HEK293 (cell line): ENCODE measurements around the gene AHCY.

Experiments used
- FEZF1 ChIP-seq: fragments of 450-650 bp; formaldehyde crosslinking; IDR thresholded peaks from 2 replicates; pipeline ENCODE4 v1.5.1; 2016; ENCODE audit warnings: missing biosample characterization, missing genetic modification characterization
- GFI1B ChIP-seq: fragments of 450-650 bp; formaldehyde crosslinking; IDR thresholded peaks from 2 replicates; pipeline ENCODE4 v1.5.1; 2016; ENCODE audit warnings: missing biosample characterization, missing genetic modification characterization
- HOXC10 ChIP-seq: sonication (generic); formaldehyde crosslinking; IDR thresholded peaks from 2 replicates; pipeline ENCODE4 v1.8.1; 2023; ENCODE audit warnings: mild to moderate bottlenecking, missing genetic modification reagents
- PBX3 ChIP-seq: sonication (generic); formaldehyde crosslinking; IDR thresholded peaks from 2 replicates; pipeline ENCODE4 v1.8.1; 2022; ENCODE audit warnings: mild to moderate bottlenecking, moderate library complexity, missing genetic modification reagents
- SCRT2 ChIP-seq: fragments of 450-650 bp; formaldehyde crosslinking; IDR thresholded peaks from 2 replicates; pipeline ENCODE4 v1.5.1; 2016; ENCODE audit warnings: missing biosample characterization, missing genetic modification characterization
- ZFHX2 ChIP-seq: fragments of 450-650 bp; formaldehyde crosslinking; conservative IDR thresholded peaks from 2 replicates; pipeline ENCODE4 v1.5.1; 2016; ENCODE audit warnings: missing biosample characterization, missing genetic modification characterization
- ZFP37 ChIP-seq: fragments of 450-650 bp; formaldehyde crosslinking; IDR thresholded peaks from 2 replicates; pipeline ENCODE4 v1.5.1; 2016; ENCODE audit warnings: missing biosample characterization, missing genetic modification characterization
- ZNF132 ChIP-seq: fragments of 450-650 bp; formaldehyde crosslinking; IDR thresholded peaks from 2 replicates; pipeline ENCODE4 v1.5.1; 2017; ENCODE audit warnings: missing biosample characterization, missing genetic modification characterization, borderline replicate concordance
- ZNF133 ChIP-seq: fragments of 450-650 bp; formaldehyde crosslinking; IDR thresholded peaks from 2 replicates; pipeline ENCODE4 v1.5.1; 2016; ENCODE audit warnings: missing biosample characterization, missing genetic modification characterization
- ZNF140 ChIP-seq: fragments of 450-650 bp; formaldehyde crosslinking; IDR thresholded peaks from 2 replicates; pipeline ENCODE4 v1.5.1; 2016; ENCODE audit warnings: missing biosample characterization, missing genetic modification characterization
- ZNF146 ChIP-seq: fragments of 450-650 bp; formaldehyde crosslinking; IDR thresholded peaks from 2 replicates; pipeline ENCODE4 v1.5.1; 2016; ENCODE audit warnings: missing biosample characterization, missing genetic modification characterization
- ZNF157 ChIP-seq: fragments of 450-650 bp; formaldehyde crosslinking; IDR thresholded peaks from 2 replicates; pipeline ENCODE4 v1.5.1; 2016; ENCODE audit warnings: missing biosample characterization, missing genetic modification characterization
- ZNF19 ChIP-seq: fragments of 450-650 bp; formaldehyde crosslinking; IDR thresholded peaks from 2 replicates; pipeline ENCODE4; 2016; ENCODE audit warnings: missing biosample characterization, missing genetic modification characterization, low read depth
- ZNF214 ChIP-seq: fragments of 450-650 bp; formaldehyde crosslinking; IDR thresholded peaks from 2 replicates; pipeline ENCODE4 v1.5.1; 2017; ENCODE audit warnings: missing biosample characterization, mild to moderate bottlenecking, missing genetic modification characterization, borderline replicate concordance
- ZNF223 ChIP-seq: fragments of 450-650 bp; formaldehyde crosslinking; IDR thresholded peaks from 2 replicates; pipeline ENCODE4 v1.5.1; 2016; ENCODE audit warnings: missing biosample characterization, missing genetic modification characterization
- ZNF26 ChIP-seq: fragments of 450-650 bp; formaldehyde crosslinking; IDR thresholded peaks from 2 replicates; pipeline ENCODE4 v1.5.1; 2016; ENCODE audit warnings: missing biosample characterization, missing genetic modification characterization
- ZNF280C ChIP-seq: fragments of 450-650 bp; formaldehyde crosslinking; IDR thresholded peaks from 2 replicates; pipeline ENCODE4 v1.5.1; 2016; ENCODE audit warnings: missing biosample characterization, missing genetic modification characterization
- ZNF335 ChIP-seq: fragments of 450-650 bp; formaldehyde crosslinking; conservative IDR thresholded peaks from 2 replicates; pipeline ENCODE4 v1.5.1; 2016; ENCODE audit warnings: missing biosample characterization, missing genetic modification characterization
- ZNF394 ChIP-seq: fragments of 450-650 bp; formaldehyde crosslinking; IDR thresholded peaks from 2 replicates; pipeline ENCODE4 v1.5.1; 2016; ENCODE audit warnings: missing biosample characterization, missing genetic modification characterization, mild to moderate bottlenecking, moderate library complexity, borderline replicate concordance
- ZNF488 ChIP-seq: fragments of 450-650 bp; formaldehyde crosslinking; IDR thresholded peaks from 2 replicates; pipeline ENCODE4 v1.5.1; 2016; ENCODE audit warnings: missing biosample characterization, missing genetic modification characterization
- ZNF530 ChIP-seq: fragments of 450-650 bp; formaldehyde crosslinking; IDR thresholded peaks from 2 replicates; pipeline ENCODE4 v1.5.1; 2016; ENCODE audit warnings: low read depth, missing biosample characterization, missing genetic modification characterization
- ZNF544 ChIP-seq: fragments of 450-650 bp; formaldehyde crosslinking; IDR thresholded peaks from 2 replicates; pipeline ENCODE4 v1.5.0; 2017; ENCODE audit warnings: missing biosample characterization, missing genetic modification characterization
- ZNF558 ChIP-seq: fragments of 450-650 bp; formaldehyde crosslinking; IDR thresholded peaks from 2 replicates; pipeline ENCODE4 v1.5.1; 2016; ENCODE audit warnings: missing biosample characterization, missing genetic modification characterization
- ZNF610 ChIP-seq: fragments of 450-650 bp; formaldehyde crosslinking; IDR thresholded peaks from 2 replicates; pipeline ENCODE4 v1.5.1; 2016; ENCODE audit warnings: missing biosample characterization, missing genetic modification characterization, borderline replicate concordance
- ZNF621 ChIP-seq: fragments of 450-650 bp; formaldehyde crosslinking; IDR thresholded peaks from 2 replicates; pipeline ENCODE4 v1.5.1; 2017; ENCODE audit warnings: missing biosample characterization, missing genetic modification characterization
- ZNF623 ChIP-seq: fragments of 450-650 bp; formaldehyde crosslinking; IDR thresholded peaks from 2 replicates; pipeline ENCODE4 v1.5.1; 2016; ENCODE audit warnings: missing biosample characterization, missing genetic modification characterization
- ZNF624 ChIP-seq: fragments of 450-650 bp; formaldehyde crosslinking; IDR thresholded peaks from 2 replicates; pipeline ENCODE4 v1.5.1; 2017; ENCODE audit warnings: missing biosample characterization, missing genetic modification characterization
- ZNF654 ChIP-seq: fragments of 450-650 bp; formaldehyde crosslinking; IDR thresholded peaks from 2 replicates; pipeline ENCODE4 v1.5.1; 2016; ENCODE audit warnings: low read depth, missing biosample characterization, missing genetic modification characterization
- ZNF658 ChIP-seq: fragments of 450-650 bp; formaldehyde crosslinking; IDR thresholded peaks from 2 replicates; pipeline ENCODE4; 2016; ENCODE audit warnings: missing biosample characterization, missing genetic modification characterization
- ZNF677 ChIP-seq: fragments of 450-650 bp; IDR thresholded peaks from 2 replicates; pipeline ENCODE4 v1.5.0; 2018; ENCODE audit warnings: missing biosample characterization, mild to moderate bottlenecking, missing genetic modification characterization, moderate library complexity
- ZNF701 ChIP-seq: fragments of 450-650 bp; formaldehyde crosslinking; IDR thresholded peaks from 2 replicates; pipeline ENCODE4 v1.5.1; 2016; ENCODE audit warnings: missing biosample characterization, missing genetic modification characterization
- ZNF704 ChIP-seq: fragments of 450-650 bp; formaldehyde crosslinking; IDR thresholded peaks from 2 replicates; pipeline ENCODE4 v1.5.1; 2016; ENCODE audit warnings: missing biosample characterization, missing genetic modification characterization
- ZNF843 ChIP-seq: fragments of 450-650 bp; formaldehyde crosslinking; IDR thresholded peaks from 2 replicates; pipeline ENCODE4 v1.5.1; 2016; ENCODE audit warnings: missing biosample characterization, missing genetic modification characterization
- TF ChIP-seq, protein P1 (sequence below): fragments of 450-650 bp; formaldehyde crosslinking; optimal IDR thresholded peaks from 2 replicates; pipeline ENCODE3; 2016; ENCODE audit warnings: missing biosample characterization, mild to moderate bottlenecking, missing genetic modification characterization

AHCY gene

DNA sequence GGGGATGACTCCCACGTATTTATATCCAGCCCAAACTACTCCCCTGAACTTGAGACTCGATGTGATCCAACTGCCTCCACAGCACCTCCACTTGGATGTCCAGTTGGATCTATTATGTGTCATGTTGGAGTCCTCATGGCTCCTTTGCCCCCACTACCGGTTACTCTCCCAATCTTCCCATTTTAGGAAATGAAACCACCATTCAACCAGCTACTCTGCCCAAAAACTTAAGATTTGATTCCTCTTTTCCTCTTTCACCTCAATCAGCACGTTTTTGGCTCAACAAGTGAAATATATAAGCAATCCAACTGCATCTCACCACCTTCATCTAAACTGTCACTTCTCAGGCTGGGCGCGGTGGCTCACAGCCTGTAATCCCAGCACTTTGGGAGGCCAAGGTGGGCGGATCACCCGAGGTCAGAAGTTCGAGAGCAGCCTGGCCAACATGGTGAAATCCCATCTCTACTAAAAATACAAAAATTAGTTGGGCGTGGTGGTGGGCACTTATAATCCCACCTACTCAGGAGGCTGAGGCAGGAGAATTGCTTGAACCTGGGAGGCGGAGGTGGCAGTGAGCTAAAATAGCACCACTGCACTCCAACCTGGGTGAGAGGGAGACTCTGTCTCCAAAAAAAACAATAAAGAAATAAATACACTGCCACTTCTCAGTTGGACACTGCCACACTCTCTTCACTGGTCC is 3.4 kb downstream of the AHCY start (continued):
- TF ChIP-seq ZFP37 (no peak), HOXC10 (no peak), ZNF146 (tag by site-specific recombination) (no peak), ZNF26 (tag by site-specific recombination) (no peak), ZNF140 (tag by site-specific recombination) (no peak), ZNF280C (tag by site-specific recombination) (no peak), ZNF157 (tag by site-specific recombination) (no peak), ZNF223 (tag by site-specific recombination) (no peak), ZNF558 (tag by site-specific recombination) (no peak), ZNF394 (no peak), ZNF701 (tag by site-specific recombination) (no peak), ZNF610 (0 out of 2 replicates have a peak, but pooled peaks have one; percentile 18), ZNF530 (tag by site-specific recombination) (no peak), ZNF488 (tag by site-specific recombination) (no peak), ZNF623 (tag by site-specific recombination) (no peak), ZNF132 (tag by site-specific recombination) (no peak), ZNF621 (tag by site-specific recombination) (no peak), ZNF843 (tag by site-specific recombination) (no peak), ZNF677 (tag by site-specific recombination) (no peak), ZNF19 (tag by site-specific recombination) (no peak), ZNF544 (tag by site-specific recombination) (no peak), ZNF654 (tag by site-specific recombination) (no peak), ZNF704 (tag by site-specific recombination) (no peak), SCRT2 (peak; percentile 85), ZNF335 (0 out of 2 replicates have a peak, but pooled peaks have one; percentile 12), PBX3 (CRISPR knock-in tag) (no peak), ZNF133 (tag by site-specific recombination) (no peak), ZFHX2 (tag by site-specific recombination) (peak; percentile 26; the same call in 1 of the 2 replicates), GFI1B (tag by site-specific recombination) (no peak), ZNF624 (tag by site-specific recombination) (no peak), ZNF214 (no peak), ZNF658 (no peak), FEZF1 (peak; percentile 87)
- TF ChIP-seq, protein P1, sequence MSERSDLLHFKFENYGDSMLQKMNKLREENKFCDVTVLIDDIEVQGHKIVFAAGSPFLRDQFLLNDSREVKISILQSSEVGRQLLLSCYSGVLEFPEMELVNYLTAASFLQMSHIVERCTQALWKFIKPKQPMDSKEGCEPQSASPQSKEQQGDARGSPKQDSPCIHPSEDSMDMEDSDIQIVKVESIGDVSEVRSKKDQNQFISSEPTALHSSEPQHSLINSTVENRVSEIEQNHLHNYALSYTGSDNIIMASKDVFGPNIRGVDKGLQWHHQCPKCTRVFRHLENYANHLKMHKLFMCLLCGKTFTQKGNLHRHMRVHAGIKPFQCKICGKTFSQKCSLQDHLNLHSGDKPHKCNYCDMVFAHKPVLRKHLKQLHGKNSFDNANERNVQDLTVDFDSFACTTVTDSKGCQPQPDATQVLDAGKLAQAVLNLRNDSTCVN (tag by site-specific recombination): peak; percentile 6
